ENCODE measurements around the gene TENM4.
"Not testable (repeated sequence)": the region's sequence is repeated elsewhere in the genome, so short reads cannot be mapped to it uniquely, and the experiment has no call there.

Gene TENM4

GRCh38 chr11:79229047-79229446, 211.8 kb downstream of the TENM4 start:
- DNase-seq (ENCODE audit: insufficient read length, low spot score) (no peak), FAIRE-seq (no peak)
- no peak for TF ChIP-seq POLR2A (IDR thresholded peaks at IDR 0.05; ENCODE audit: low read depth, low read length)

DNA sequence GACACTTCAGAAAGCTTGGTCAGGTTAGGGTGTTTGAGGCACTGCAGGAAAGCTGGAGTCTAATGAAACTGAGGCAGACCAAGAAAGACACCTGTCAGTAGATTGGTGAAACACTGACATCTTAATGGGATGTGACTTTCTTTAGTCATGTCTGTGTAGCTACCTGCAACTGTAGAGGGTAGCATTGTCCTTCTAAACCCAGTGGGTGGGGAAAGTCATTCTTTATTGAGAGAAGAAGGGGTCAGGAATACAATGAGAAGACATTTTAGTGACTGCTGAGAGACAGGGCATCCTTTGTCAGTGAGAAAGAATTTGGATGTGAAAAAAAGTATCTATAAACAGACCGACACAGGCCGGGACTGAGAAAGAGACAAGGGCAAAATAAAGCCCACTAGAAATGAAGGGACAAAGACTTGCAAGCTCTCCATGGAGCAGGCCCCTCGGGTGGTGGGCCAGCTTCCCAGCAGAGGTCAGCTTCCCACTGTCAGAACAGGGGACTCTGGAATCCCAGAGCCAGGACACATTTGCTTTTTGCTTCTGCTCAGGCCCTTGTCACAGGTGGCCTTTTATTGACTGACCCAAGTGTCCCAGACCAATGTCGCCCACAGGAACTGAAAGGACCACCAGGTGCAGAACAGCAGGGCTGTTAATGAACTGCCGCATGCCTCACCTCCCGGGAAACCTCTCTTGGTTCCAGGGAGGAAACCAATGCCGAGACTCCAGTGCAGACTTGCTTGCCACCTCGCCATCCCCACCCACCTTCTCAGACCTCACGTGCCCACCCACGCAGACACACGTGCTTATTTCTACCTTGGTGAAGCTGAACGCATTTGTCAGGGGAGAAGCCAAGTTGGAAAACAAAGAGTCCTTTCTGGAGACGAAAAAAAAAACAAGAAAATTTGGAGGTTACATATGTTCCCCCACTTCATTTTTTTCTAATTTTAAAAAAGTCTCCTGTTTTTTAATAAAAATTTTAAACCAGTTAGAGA, 212.8 kb downstream of the TENM4 start:
- no peak for FAIRE-seq
- DNase-seq (ENCODE audit: insufficient read length, low spot score) = no peak
- no peak for TF ChIP-seq POLR2A (IDR thresholded peaks at IDR 0.05; ENCODE audit: low read depth, low read length)

DNA sequence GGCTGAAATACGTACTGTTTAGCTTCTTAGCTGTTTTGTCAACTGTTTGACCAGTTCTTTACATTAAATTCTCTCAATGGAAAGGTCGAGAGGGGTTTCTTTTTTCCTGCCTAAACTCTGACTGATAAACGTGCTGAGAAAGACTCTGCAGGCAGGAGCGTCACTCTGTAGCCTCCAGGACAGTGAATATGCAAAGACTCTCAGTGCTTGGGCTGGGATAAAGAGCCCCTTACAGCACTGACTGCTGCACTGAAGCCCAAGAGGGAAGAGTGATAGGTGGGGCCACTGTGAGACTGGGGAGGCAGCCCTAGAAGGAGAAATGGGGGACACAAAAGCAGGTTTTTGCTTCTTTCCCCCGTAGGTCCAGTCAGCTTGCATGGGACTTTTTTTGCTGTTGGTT, 213.5 kb downstream of the TENM4 start:
- FAIRE-seq (no peak), DNase-seq (ENCODE audit: insufficient read length, low spot score) (no peak)
- TF ChIP-seq POLR2A (IDR thresholded peaks at IDR 0.05; ENCODE audit: low read depth, low read length) = no peak

- TF ChIP-seq POLR2A (IDR thresholded peaks at IDR 0.05; ENCODE audit: low read depth, low read length) = no peak
- FAIRE-seq = no peak
These were observed 214.7 kb downstream of the TENM4 start for GRCh38 chr11:79226126-79226525.

GRCh38 chr11:79222163-79222562, 218.7 kb downstream of the TENM4 start:
- not testable (repeated sequence) for FAIRE-seq; DNase-seq (ENCODE audit: insufficient read length, low spot score)

More at GRCh38 chr11:79226126-79226525, 214.7 kb downstream of the TENM4 start:
- DNase-seq (ENCODE audit: insufficient read length, low spot score) = no peak

DNA sequence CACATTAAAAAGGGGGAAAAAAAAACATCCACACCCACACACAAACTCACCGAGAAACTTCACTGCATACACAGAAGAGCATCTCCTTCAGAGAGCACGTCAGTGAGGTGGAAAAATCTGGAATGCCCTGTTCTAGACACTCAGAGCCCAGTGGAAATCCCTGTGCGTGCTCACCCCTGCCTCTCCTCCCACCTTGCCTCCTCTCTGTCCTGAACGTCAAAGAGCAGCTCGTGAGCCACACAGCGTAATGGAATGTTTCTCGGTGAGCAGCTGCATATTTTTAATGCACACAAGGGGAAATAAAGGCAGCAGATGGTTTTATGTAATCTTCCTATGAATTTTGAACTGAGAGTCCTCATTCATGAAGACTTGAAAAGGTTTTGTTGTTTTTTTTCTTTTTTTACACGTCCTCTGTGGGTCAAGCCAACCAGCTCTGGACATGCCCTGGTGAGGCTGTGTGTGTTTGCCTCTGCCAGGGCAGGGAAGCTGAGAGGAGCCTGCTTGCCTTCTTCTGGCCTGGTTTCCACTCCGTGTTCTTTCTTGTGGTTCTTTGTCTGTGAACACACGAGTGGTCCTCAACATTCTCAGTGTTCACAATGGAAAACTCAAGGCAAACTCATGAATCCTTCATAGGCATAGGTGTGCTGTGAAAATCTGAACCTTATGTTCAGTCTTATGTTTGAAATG, 219.2 kb downstream of the TENM4 start:
- DNase-seq (ENCODE audit: insufficient read length, low spot score) = no peak
- FAIRE-seq = no peak
- TF ChIP-seq POLR2A (IDR thresholded peaks at IDR 0.05; ENCODE audit: low read depth, low read length) = no peak

- FAIRE-seq = no peak
- TF ChIP-seq POLR2A (IDR thresholded peaks at IDR 0.05; ENCODE audit: low read depth, low read length) = no peak
- DNase-seq (ENCODE audit: insufficient read length, low spot score) = no peak
These were observed 220.7 kb downstream of the TENM4 start for GRCh38 chr11:79220171-79220570.

- no peak for TF ChIP-seq POLR2A (IDR thresholded peaks at IDR 0.05; ENCODE audit: low read depth, low read length)
- DNase-seq (ENCODE audit: insufficient read length, low spot score) = no peak
- no peak for FAIRE-seq
These were observed 221.4 kb downstream of the TENM4 start for GRCh38 chr11:79219186-79220045.

DNA sequence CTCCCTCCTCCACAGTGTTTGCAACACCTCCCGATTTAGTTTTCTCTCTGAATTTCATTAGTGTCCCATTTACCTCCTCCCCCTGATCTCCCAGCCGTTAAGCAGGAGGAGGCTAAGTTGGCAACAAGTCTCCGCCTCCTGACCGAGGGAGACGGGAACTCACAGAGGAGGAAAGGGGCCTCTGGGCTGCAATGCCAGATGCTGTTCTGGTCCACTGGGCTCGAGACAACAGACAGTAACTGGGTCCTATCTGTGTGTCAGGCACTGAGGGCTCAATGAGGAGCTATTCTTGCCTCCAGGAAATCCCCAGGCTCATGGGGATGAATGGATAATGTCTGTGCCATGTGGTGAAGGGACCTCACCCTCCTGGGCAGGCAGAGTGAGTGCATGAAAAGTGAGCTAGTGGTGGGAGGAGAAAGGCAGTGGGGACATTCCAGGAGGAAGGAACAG, 228.1 kb downstream of the TENM4 start:
- FAIRE-seq = no peak
- no peak for DNase-seq (ENCODE audit: insufficient read length, low spot score)
- no peak for TF ChIP-seq POLR2A (IDR thresholded peaks at IDR 0.05; ENCODE audit: low read depth, low read length)

DNA sequence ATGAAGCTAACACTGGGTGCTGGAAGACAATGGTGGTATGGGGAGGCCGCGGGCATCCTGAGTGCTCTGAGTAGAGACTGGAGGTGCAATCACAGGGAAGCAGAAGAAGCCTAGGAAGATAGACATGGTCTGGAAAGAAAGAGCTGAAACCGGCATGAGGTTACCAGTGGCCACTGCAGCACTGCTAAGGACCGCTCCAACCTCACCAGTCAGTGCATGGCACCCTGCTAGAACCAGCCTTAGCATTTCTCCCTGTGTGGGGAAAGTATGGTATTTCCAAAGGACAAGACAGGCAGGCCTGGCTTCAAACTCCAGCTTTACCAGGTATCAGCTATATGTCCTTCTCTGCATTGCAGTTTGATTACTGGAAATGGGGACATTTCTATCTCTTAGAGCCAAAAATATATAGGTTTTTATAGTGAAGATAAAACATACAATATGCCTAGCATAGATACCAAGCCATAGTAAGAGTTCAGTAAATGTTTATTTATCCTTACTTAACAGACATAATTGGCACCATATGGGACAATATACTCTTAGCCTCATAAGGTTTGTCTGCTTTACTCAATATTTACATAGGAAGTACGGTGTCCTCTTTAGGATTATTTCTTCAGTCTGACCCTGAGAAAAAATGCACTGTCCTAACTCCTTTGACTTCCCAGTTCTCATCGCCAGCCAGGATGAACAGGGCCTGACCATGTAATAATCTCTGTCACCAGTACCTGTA, 231.1 kb downstream of the TENM4 start:
- DNase-seq (ENCODE audit: insufficient read length, low spot score) = no peak
- TF ChIP-seq POLR2A (IDR thresholded peaks at IDR 0.05; ENCODE audit: low read depth, low read length) = no peak
- FAIRE-seq = no peak

GRCh38 chr11:79208126-79208525, 232.7 kb downstream of the TENM4 start:
- DNase-seq (ENCODE audit: insufficient read length, low spot score) = no peak
- FAIRE-seq = no peak
- TF ChIP-seq POLR2A (IDR thresholded peaks at IDR 0.05; ENCODE audit: low read depth, low read length) = no peak

- no peak for TF ChIP-seq POLR2A (IDR thresholded peaks at IDR 0.05; ENCODE audit: low read depth, low read length)
- FAIRE-seq = no peak
- no peak for DNase-seq (ENCODE audit: insufficient read length, low spot score)
These were observed 233.9 kb downstream of the TENM4 start for GRCh38 chr11:79206951-79207350.

GRCh38 chr11:79205786-79206185, 235.0 kb downstream of the TENM4 start:
- DNase-seq (ENCODE audit: insufficient read length, low spot score) (no peak), FAIRE-seq (no peak)
- no peak for TF ChIP-seq POLR2A (IDR thresholded peaks at IDR 0.05; ENCODE audit: low read depth, low read length)

Data from H54 (cell line).